Stimulated activated naive CD8-positive, alpha-beta T cell treated with anti-CD3 and anti-CD28 coated beads, Interleukin-15, amount 100 ng/mL, for 72 hours (primary cell): ENCODE data around the gene PHLDA3.
"Not testable (repeated sequence)": the region's sequence is repeated elsewhere in the genome, so short reads cannot be mapped to it uniquely, and the experiment has no call there.

Experiments used
- ATAC-seq: fragments of 150-1000 bp; cut with Tn5 transposase; 2 replicates; pipeline ENCODE4 v1.10.0; 2021; ENCODE audit warnings: mild to moderate bottlenecking, moderate library complexity
- DNase-seq, 2 donors: peaks; one replicate each; pipeline ENCODE4 v3.0.0; 2021 to 2022
- H3K27ac Mint-ChIP-seq, 2 donors: one replicate each; pipeline ENCODE4 v1.8.0; 2022; ENCODE audit warnings: mild to moderate bottlenecking in 2 of 2, mixed read lengths in 2 of 2, moderate library complexity in 2 of 2
- H3K27me3 Mint-ChIP-seq: one replicate; pipeline ENCODE4 v1.8.0; 2022; ENCODE audit warnings: mixed read lengths
- H3K4me1 Mint-ChIP-seq: one replicate; pipeline ENCODE4 v1.8.0; 2022; ENCODE audit warnings: mild to moderate bottlenecking, mixed read lengths
- H3K4me3 Mint-ChIP-seq, 2 donors: one replicate each; pipeline ENCODE4 v1.8.0; 2022; ENCODE audit warnings: mild to moderate bottlenecking in 2 of 2, mixed read lengths in 2 of 2, moderate library complexity in 1 of 2
- H3K9me3 Mint-ChIP-seq, 2 donors: one replicate each; pipeline ENCODE4 v1.8.0; 2022; ENCODE audit warnings: mixed read lengths in 2 of 2

Gene PHLDA3

DNA sequence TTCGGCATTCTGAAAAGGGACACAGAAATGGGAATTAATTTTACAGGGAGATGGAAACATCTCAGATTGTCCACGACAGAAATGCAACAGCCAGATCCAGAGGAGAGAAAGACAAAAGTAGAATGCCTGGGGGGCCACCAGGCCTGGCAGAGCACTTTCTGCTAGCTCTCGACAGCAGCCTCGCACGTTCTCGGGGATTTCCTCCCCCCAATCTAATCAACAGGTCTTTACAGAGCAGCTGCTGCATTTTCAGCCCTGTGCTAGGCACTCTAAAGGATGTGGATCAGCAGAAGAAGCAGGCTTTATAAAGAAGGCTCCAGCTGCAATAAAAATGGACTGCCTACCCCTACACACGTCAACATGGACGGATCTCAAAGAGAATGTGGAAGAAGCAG is 27.3 kb upstream of the PHLDA3 start:
- H3K27me3 Mint-ChIP-seq, result no peaks in the 10 kb centered on the region
- no peak overlapping the region for H3K27ac Mint-ChIP-seq
- H3K4me1 Mint-ChIP-seq, result no peaks in the 10 kb centered on the region
- DNase-seq (no peak), ATAC-seq (no peak)
- H3K9me3 Mint-ChIP-seq, result no peaks in the 10 kb centered on the region
- H3K4me3 Mint-ChIP-seq, result no peak overlapping the region

- Mint-ChIP-seq H3K27ac (peak overlapping the region; percentile 40 to 67), H3K4me3 (no peak overlapping the region), H3K27me3 (no peaks in the 10 kb centered on the region), H3K9me3 (no peaks in the 10 kb centered on the region), H3K4me1 (no peaks in the 10 kb centered on the region)
- ATAC-seq (no peak), DNase-seq (no peak)
These were observed 26.7 kb upstream of the PHLDA3 start for GRCh38 chr1:201495551-201496295.

DNA sequence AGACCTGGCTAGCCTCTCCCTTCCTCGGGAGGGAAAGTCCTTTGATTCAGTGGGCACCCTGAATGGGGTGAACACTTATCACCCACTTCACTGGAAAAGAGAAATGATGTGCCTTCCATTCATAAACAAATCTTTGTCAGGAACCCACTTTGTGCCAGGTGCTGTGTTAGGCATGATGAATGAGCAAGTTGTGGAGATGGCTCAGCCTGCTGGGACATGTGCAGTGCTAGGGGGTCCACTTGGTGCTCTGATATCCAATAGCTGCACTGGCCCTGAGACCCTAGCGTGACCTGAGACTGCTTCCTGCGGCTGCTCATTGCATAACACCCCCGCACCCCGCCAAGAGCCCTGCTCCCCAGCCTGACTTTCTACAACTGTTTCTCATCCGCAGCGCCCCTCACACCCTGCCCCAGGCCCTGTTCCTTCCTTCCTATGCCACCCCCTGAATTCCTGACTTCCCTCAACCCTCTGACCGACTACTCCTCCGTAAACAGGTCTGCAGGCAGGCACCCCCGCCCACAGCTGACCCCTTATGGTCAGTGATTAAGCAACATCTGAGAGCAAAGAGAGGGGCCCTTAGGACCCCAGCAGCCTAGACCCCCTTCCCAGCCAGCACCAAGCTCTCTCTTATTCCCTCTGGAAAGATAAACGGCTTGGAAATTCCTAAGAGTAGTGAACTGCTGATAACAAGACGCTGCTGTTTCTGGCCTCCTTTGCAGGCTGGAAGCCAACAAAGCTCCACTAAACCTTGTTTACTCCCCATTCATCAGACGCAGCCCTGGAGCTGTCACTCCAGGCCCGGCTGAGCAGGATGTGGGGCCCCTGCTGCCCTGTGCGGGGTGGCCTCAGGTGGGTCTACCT is 25.0 kb upstream of the PHLDA3 start:
- DNase-seq (no peak), ATAC-seq (no peak)
- Mint-ChIP-seq H3K27ac (no peak overlapping the region), H3K9me3 (no peaks in the 10 kb centered on the region), H3K27me3 (no peaks in the 10 kb centered on the region), H3K4me1 (no peaks in the 10 kb centered on the region), H3K4me3 (no peak overlapping the region)

DNA sequence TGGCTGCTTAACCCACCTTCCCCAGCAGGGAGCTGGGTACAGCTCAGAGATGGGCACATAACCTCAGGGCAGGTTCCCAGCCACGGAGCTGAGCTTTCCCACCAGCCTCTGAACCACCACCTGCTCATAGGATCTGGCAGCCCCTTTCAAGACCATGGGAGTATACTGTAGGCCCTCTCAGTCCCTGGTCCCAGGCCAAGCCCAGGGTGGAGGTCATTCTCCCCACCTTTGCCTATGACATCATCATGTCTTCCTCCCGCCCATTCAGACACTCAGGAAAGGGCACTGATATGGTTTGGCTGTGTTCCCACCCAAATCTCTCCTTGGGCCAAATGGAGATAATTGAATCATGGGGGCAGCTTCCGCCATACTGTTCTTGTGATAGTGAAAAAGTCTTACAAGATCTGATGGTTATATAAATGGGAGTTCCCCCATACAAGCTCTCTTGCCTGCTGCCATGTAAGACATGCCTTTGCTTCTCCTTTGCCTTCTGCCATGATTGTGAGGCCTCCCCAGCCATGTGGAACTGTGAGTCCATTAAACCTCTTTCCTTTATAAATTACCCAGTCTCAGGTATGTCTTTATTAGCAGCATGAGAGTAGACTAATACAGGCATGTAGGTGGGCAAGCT is 24.2 kb upstream of the PHLDA3 start:
- H3K4me1 Mint-ChIP-seq, H3K4me3 Mint-ChIP-seq, ATAC-seq, H3K9me3 Mint-ChIP-seq, H3K27me3 Mint-ChIP-seq, H3K27ac Mint-ChIP-seq, DNase-seq: not testable (repeated sequence)

- no peak for ATAC-seq
- no peak for DNase-seq
- Mint-ChIP-seq H3K27ac (no peak overlapping the region), H3K4me3 (no peak overlapping the region), H3K4me1 (no peaks in the 10 kb centered on the region), H3K27me3 (no peaks in the 10 kb centered on the region), H3K9me3 (no peaks in the 10 kb centered on the region)
These were observed 23.0 kb upstream of the PHLDA3 start for GRCh38 chr1:201491896-201492511.

DNA sequence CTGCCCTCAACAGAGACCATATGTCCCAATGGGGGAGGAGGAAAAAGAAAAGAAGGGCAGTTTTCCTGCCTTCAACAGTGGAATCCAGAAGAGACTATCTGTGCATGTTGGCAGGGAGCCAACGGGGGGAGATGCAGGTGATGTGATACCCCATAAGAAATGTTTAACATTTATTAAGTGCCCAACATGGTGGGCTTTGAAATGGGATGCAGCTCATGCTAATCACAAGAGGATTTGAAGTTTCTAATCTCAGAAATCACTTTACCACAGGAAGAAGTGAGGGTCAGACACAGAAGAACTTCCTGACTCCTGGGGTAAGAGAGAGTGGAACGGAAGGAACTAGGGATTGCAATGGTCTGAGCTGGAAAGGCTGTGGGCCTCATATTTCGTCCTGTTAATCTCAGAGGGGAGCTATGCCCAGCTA is 21.7 kb upstream of the PHLDA3 start:
- Mint-ChIP-seq H3K9me3 (no peaks in the 10 kb centered on the region), H3K4me3 (no peak overlapping the region), H3K27me3 (no peaks in the 10 kb centered on the region), H3K4me1 (no peaks in the 10 kb centered on the region), H3K27ac (no peak overlapping the region)
- ATAC-seq, result no peak
- DNase-seq, result no peak

DNA sequence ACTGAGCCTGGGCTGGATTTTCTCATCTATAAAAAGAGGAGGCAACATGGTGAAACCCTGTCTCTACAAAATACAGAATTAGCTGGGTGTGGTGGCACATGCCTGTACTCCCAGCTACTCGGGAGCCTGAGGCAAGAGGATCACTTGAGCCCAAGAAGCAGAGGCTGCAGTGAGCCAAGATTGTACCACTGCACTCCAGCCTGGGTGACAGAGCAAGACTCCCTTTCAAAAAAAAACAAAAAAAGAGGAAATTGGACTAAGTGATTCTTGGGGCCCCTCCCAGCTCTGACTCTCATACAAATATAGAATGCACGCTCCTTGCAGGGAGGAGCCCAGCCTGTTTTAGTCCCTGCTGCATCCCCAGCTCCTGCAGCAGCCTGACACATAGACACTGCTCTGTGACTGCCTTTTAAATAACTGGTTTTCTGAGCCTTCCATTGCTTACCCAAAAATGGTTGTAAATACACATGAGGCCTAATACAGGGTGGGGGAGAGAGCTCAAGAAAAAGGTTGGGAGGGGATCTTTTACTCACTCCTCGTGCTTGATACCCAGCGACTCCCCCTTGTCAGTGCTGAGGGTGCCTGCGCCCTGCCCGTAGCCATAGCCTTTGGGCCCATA is 20.8 kb upstream of the PHLDA3 start:
- ATAC-seq, result no peak
- Mint-ChIP-seq H3K27ac (no peak overlapping the region), H3K4me1 (no peaks in the 10 kb centered on the region), H3K4me3 (no peak overlapping the region), H3K27me3 (no peaks in the 10 kb centered on the region), H3K9me3 (no peaks in the 10 kb centered on the region)
- DNase-seq, result no peak

GRCh38 chr1:201488830-201489589 is 20.0 kb upstream of the PHLDA3 start:
- DNase-seq, result no peak
- Mint-ChIP-seq H3K4me3 (no peak overlapping the region), H3K27me3 (no peaks in the 10 kb centered on the region), H3K4me1 (no peaks in the 10 kb centered on the region), H3K27ac (peak overlapping the region in 1 of 2 donors; percentile 37), H3K9me3 (no peaks in the 10 kb centered on the region)
- ATAC-seq, result no peak

DNA sequence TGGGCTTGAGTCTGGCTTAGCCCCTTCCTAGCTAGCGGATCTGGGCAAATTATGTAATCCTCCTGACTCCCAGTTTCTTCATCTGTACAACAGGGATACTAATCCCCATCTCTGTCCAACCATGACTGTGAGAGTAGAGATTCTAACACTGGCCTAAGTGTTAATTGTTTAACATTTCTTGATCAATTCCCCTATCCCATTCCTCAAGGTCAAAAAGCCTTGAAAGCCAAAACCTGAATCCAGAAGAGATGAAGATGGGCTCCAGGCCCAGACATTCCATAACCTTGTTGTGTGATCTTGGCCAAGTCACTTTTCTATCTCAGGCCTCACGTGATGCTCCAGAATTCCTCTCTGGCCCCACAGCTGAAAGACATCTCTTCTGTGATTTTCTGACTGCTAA is 18.8 kb upstream of the PHLDA3 start:
- H3K4me1 Mint-ChIP-seq, result no peaks in the 10 kb centered on the region
- H3K4me3 Mint-ChIP-seq, result no peak overlapping the region
- H3K9me3 Mint-ChIP-seq, result no peaks in the 10 kb centered on the region
- H3K27me3 Mint-ChIP-seq, result no peaks in the 10 kb centered on the region
- ATAC-seq (no peak), DNase-seq (no peak)
- H3K27ac Mint-ChIP-seq, result no peak overlapping the region

GRCh38 chr1:201486187-201486586 is 17.2 kb upstream of the PHLDA3 start:
- Mint-ChIP-seq H3K9me3 (no peaks in the 10 kb centered on the region), H3K27me3 (peaks cover 11% of the 10 kb centered on the region), H3K4me1 (peaks cover 15% of the 10 kb centered on the region), H3K27ac (no peak overlapping the region), H3K4me3 (no peak overlapping the region)
- ATAC-seq (no peak), DNase-seq (no peak)

DNA sequence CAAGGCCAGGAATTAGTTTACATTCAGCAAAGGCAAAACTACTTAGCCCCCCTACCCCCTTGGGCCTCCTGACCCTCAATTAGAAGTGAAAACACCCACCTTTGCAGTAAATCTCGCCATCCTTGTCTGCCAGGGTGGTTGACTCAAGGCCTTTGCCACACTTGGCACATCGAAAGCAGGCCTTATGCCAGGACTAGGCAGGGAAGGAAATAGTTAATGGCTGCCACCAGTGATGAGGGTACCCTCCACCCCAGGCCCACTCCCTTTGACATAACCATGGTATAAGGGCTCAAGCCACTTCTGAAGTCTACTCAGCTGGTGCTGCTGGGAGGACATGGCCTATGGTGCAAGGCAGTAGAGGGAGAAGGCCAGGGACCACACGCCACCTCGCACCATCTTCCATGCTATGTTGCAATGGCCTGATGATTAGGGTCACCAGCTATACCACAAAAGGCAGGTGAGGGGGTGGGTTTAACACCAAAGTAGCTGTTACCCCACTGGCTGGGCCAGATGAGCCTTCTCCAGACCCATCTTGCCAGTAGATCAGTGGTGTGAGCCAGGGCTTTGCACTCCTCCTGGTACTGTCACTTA is 16.3 kb upstream of the PHLDA3 start:
- Mint-ChIP-seq H3K27ac (no peak overlapping the region), H3K9me3 (no peaks in the 10 kb centered on the region), H3K27me3 (peaks cover 20% of the 10 kb centered on the region), H3K4me3 (no peak overlapping the region), H3K4me1 (peaks cover 24% of the 10 kb centered on the region)
- ATAC-seq (no peak), DNase-seq (no peak)

- H3K4me1 Mint-ChIP-seq, result peaks cover 28% of the 10 kb centered on the region
- ATAC-seq (no peak), DNase-seq (no peak)
- no peak overlapping the region for H3K27ac Mint-ChIP-seq
- H3K4me3 Mint-ChIP-seq, result no peak overlapping the region
- peaks cover 32% of the 10 kb centered on the region for H3K27me3 Mint-ChIP-seq
- no peaks in the 10 kb centered on the region for H3K9me3 Mint-ChIP-seq
These were observed 14.5 kb upstream of the PHLDA3 start for GRCh38 chr1:201483373-201483949.

- Mint-ChIP-seq H3K4me1 (peaks cover 28% of the 10 kb centered on the region), H3K27me3 (peaks cover 32% of the 10 kb centered on the region), H3K4me3 (no peak overlapping the region), H3K9me3 (no peaks in the 10 kb centered on the region), H3K27ac (no peak overlapping the region)
- ATAC-seq, result no peak
- DNase-seq, result no peak
These were observed 13.8 kb upstream of the PHLDA3 start for GRCh38 chr1:201482755-201483154.
